ENCODE results near the gene RPUSD3. TPM values are rescaled to one million over a fixed set of nuclear protein-coding genes. Genes with fewer than 3 reads are reported as not detected.
A peak's percentile ranks its signal among the peaks of the same experiment; 100 is the strongest.

The RPUSD3 gene
- total and polyA plus RNA-seq, 9 of the 15 experiments (the other 6 are each of a cell fraction or from before 2014, with no cell fraction given), result 13.8 to 99.0 (median 59.3) TPM

GRCh38 chr3:9792405-9793160 lies 51.2 kb downstream of the RPUSD3 start, which contains the start of the genes ARPC4 and TADA3 (continued):
- no peak for TF ChIP-seq ZC3H8 (IDR thresholded peaks at IDR 0.05)
- no peak for TF ChIP-seq EWSR1 (IDR thresholded peaks at IDR 0.05; ENCODE audit: borderline replicate concordance, low read depth, partially characterized antibody)
- no peak for TF ChIP-seq CBX8 (IDR thresholded peaks at IDR 0.05; ENCODE audit: borderline replicate concordance, extremely low read depth, low read depth, low read length, poor library complexity, severe bottlenecking)
- TF ChIP-seq ZNF121 (CRISPR knock-in tag; conservative IDR thresholded peaks at IDR 0.05), result no peak
- no peak for TF ChIP-seq NFIC (IDR thresholded peaks at IDR 0.05)
- peak; percentile 96 for TF ChIP-seq ETV5 (CRISPR knock-in tag; IDR thresholded peaks at IDR 0.05; ENCODE audit: low read depth)
- peak; percentile 18; the same call in 1 of the 2 replicates for TF ChIP-seq STAT6 (CRISPR knock-in tag; IDR thresholded peaks at IDR 0.05)
- TF ChIP-seq ILK (tag; IDR thresholded peaks at IDR 0.05; ENCODE audit: borderline replicate concordance, low read depth), result no peak
- 0 out of 2 replicates have a peak, but pooled peaks have one; percentile 25 for TF ChIP-seq ATF6 (CRISPR knock-in tag; IDR thresholded peaks at IDR 0.05)
- no peak for TF ChIP-seq ZNF12 (CRISPR knock-in tag; IDR thresholded peaks at IDR 0.05)
- TF ChIP-seq RCOR1 (IDR thresholded peaks at IDR 0.05; ENCODE audit: borderline replicate concordance in 1 of 2, low read depth in 2 of 2, low read length in 2 of 2), result no peak; a peak in 2 of 4 replicates
- peak; percentile 58 for TF ChIP-seq PCBP1 (IDR thresholded peaks at IDR 0.05; ENCODE audit: low read depth, low read length, poor library complexity, severe bottlenecking)
- no peak for TF ChIP-seq HMGXB4 (CRISPR knock-in tag; IDR thresholded peaks at IDR 0.05)
- no peak for TF ChIP-seq ZBTB2 (IDR thresholded peaks at IDR 0.05)
- no peak; the same call in 1 of the 2 replicates for TF ChIP-seq CC2D1A (IDR thresholded peaks at IDR 0.05)

Measured in K562 (cell line).